SK-N-SH (cell line): ENCODE results near the gene MDM1. TPM values are rescaled to one million over a fixed set of nuclear protein-coding genes. Genes with fewer than 3 reads are reported as not detected.

ENCODE experiments used
- CTCF ChIA-PET: fragments of 300-600, 350-600 bp; formaldehyde crosslinking; extraction: SDS; loops from one replicate; lab custom pipeline; 2021; lab: Yijun Ruan, JAX
- POLR2A ChIA-PET: fragments of 350-600 bp; sonication (Branson Sonifier 250); formaldehyde crosslinking; extraction: SDS; loops from one replicate; lab custom pipeline; 2020; ENCODE audit warnings: antibody characterized with exemption, inconsistent platforms; lab: Yijun Ruan, JAX
- DNase-seq: peaks from one replicate; pipeline ENCODE4 v3.0.0; 2012
- H2AFZ ChIP-seq: fragments of 200-600 bp; sonication (generic); 2 replicates; pipeline ENCODE4 v1.8.1; 2016; ENCODE audit warnings: antibody characterized with exemption, mild to moderate bottlenecking, low read depth
- H3F3A ChIP-seq: fragments of 200-600 bp; sonication (generic); replicated peaks from 2 replicates; pipeline ENCODE3; 2016; ENCODE audit warnings: antibody characterized with exemption, mild to moderate bottlenecking; ENCODE audit not compliant: insufficient read depth
- H3K27ac ChIP-seq, 2 experiments: fragments of 200-500 bp in 1 of 2; fragments of 200-600 bp in 1 of 2; sonication (Bioruptor generic) in 1 of 2; sonication (generic), shearing (Covaris generic) in 1 of 2; 2 replicates each; pipeline versions ENCODE4 v1.5.1 to v1.6.1; 2014 to 2016; ENCODE audit warnings: low read depth in 2 of 2, inconsistent platforms in 1 of 2, low read length in 1 of 2, mild to moderate bottlenecking in 1 of 2, mixed read lengths in 1 of 2
- H3K27me3 ChIP-seq: fragments of 200-600 bp; sonication (generic), shearing (Covaris generic); 2 replicates; pipeline ENCODE4 v1.6.1; 2016; ENCODE audit warnings: mixed run types; ENCODE audit not compliant: insufficient read depth
- H3K36me3 ChIP-seq, 2 experiments: fragments of 200-500 bp in 1 of 2; fragments of 200-600 bp in 1 of 2; sonication (Bioruptor generic) in 1 of 2; sonication (generic) in 1 of 2; replicated peaks in 1 of 2; 2 replicates each; pipeline versions ENCODE3 to v1.5.1; 2014 to 2016; ENCODE audit warnings: low read length in 1 of 2, mild to moderate bottlenecking in 1 of 2; ENCODE audit not compliant: insufficient read depth in 2 of 2, control insufficient read depth in 1 of 2
- H3K4me1 ChIP-seq, 2 experiments: fragments of 200-500 bp in 1 of 2; fragments of 200-600 bp in 1 of 2; sonication (Bioruptor generic) in 1 of 2; sonication (generic), shearing (Covaris generic) in 1 of 2; 2 replicates each; pipeline versions ENCODE4 v1.5.1 to v1.6.1; 2014 to 2016; ENCODE audit warnings: low read depth in 1 of 2, low read length in 1 of 2, mixed run types in 1 of 2; ENCODE audit not compliant: insufficient read depth in 2 of 2, control insufficient read depth in 1 of 2
- H3K4me2 ChIP-seq: fragments of 200-600 bp; sonication (generic), shearing (Covaris generic); 2 replicates; pipeline ENCODE4 v1.6.1; 2017; ENCODE audit warnings: mixed run types
- H3K4me3 ChIP-seq, 2 experiments: fragments of 200-500 bp in 1 of 2; fragments of 200-600 bp in 1 of 2; sonication (Bioruptor generic) in 1 of 2; sonication (generic), shearing (Covaris generic) in 1 of 2; 2 replicates each; pipeline versions ENCODE4 v1.5.1 to v1.8.1; 2014 to 2016; ENCODE audit warnings: low read depth in 2 of 2, inconsistent platforms in 1 of 2, low read length in 1 of 2, mild to moderate bottlenecking in 1 of 2, mixed read lengths in 1 of 2, moderate library complexity in 1 of 2
- H3K79me2 ChIP-seq: fragments of 200-600 bp; sonication (generic); 2 replicates; pipeline ENCODE4 v1.8.1; 2017; ENCODE audit warnings: mild to moderate bottlenecking; ENCODE audit not compliant: insufficient read depth
- H3K9ac ChIP-seq: fragments of 200-600 bp; sonication (generic); 2 replicates; pipeline ENCODE4 v1.6.1; 2017; ENCODE audit warnings: mixed run types
- H3K9me2 ChIP-seq: fragments of 200-600 bp; sonication (generic); 2 replicates; pipeline ENCODE4 v1.6.1; 2017; ENCODE audit warnings: mixed run types
- H3K9me3 ChIP-seq: fragments of 200-600 bp; sonication (generic); 2 replicates; pipeline ENCODE4 v1.6.1; 2017; ENCODE audit warnings: mixed run types, mild to moderate bottlenecking, moderate library complexity
- H4K20me1 ChIP-seq: fragments of 200-600 bp; sonication (generic); 2 replicates; pipeline ENCODE4 v1.6.1; 2017; ENCODE audit warnings: mild to moderate bottlenecking, mixed run types; ENCODE audit not compliant: insufficient read depth
- FOXJ3 ChIP-seq: sonication (generic); formaldehyde crosslinking; IDR thresholded peaks from 2 replicates; pipeline ENCODE4 v1.5.1; 2020; ENCODE audit warnings: mild to moderate bottlenecking, missing genetic modification reagents
- JUND ChIP-seq: IDR thresholded peaks from 2 replicates; pipeline ENCODE4 v1.4.0; 2012
- MEF2A ChIP-seq: IDR thresholded peaks from 2 replicates; pipeline ENCODE4 v1.4.0; 2012; ENCODE audit warnings: low read depth, borderline replicate concordance
- NFIC ChIP-seq: IDR thresholded peaks from 2 replicates; pipeline ENCODE4 v1.4.0; 2012; ENCODE audit warnings: borderline replicate concordance
- NRF1 ChIP-seq: IDR thresholded peaks from 2 replicates; pipeline ENCODE4 v1.6.1; 2012; ENCODE audit warnings: low read depth, mild to moderate bottlenecking, low read length
- WGBS: methylation state at CpG from one replicate; pipeline ENCODE4 v1.1.6; 2017; ENCODE audit warnings: low lambda C conversion rate; 5-methylcytosine and 5-hydroxymethylcytosine counted together
- polyA plus RNA-seq, 3 experiments: library from polyadenylated mRNA; depleted of rRNA; stranded (reverse); fragments of >200 nt; gene quantifications; 2 replicates each; pipeline ENCODE4 v1.2.3, GENCODE V29; 2012
- TF ChIP-seq, protein P1 (sequence below): IDR thresholded peaks from 2 replicates; pipeline ENCODE4 v1.4.0; 2012; ENCODE audit warnings: low read depth, borderline replicate concordance
- TF ChIP-seq, protein P2 (sequence below): IDR thresholded peaks from 2 replicates; pipeline ENCODE4 v1.6.1; 2012; ENCODE audit warnings: mild to moderate bottlenecking, low read depth, low read length, moderate library complexity

Gene MDM1
- polyA plus RNA-seq, 1 of the 3 experiments (the other 2 are of a cell fraction), result 7.4 TPM

DNA sequence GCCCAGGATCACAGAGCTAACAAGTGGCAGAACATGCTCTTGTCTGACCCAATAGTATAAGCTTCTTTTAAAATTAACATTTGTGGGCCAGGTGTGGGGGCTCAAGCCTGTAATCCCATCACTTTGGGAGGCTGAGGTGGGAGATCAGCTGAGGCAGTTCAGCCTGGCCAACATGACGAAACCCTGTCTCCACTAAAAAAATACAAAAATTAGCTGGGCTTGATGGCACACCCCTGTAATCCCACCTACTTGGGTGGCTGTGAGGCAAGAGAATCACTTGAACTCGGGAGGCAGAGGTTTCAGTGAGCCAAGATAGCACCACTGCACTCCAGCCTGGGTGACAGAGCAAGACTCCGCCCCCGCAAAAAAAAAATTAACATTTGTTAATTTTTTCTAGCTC lies 45.8 kb downstream of the MDM1 start:
- no peak overlapping the region for H3K4me2 ChIP-seq
- H3K9ac ChIP-seq, result no peak overlapping the region
- peaks cover 0 to 3% of the 10 kb centered on the region in 2 experiments; a peak in 2 of 4 replicates for H3K4me1 ChIP-seq
- H3K27me3 ChIP-seq, result no peaks in the 10 kb centered on the region
- no peak overlapping the region for H2AFZ ChIP-seq
- no peak for DNase-seq
- H3F3A ChIP-seq, result no peaks in the 10 kb centered on the region
- H3K27ac ChIP-seq, result no peak overlapping the region
- no peaks in the 10 kb centered on the region for H3K36me3 ChIP-seq
- ChIA-PET POLR2A (no interaction called here), CTCF (interaction anchor here (1.1 to 1.2 kb wide), 2 partner anchors 14 to 30 kb away, joined by 3 to 4 read pairs; no protein-coding TSS in a partner anchor)
- TF ChIP-seq MEF2A (no peak), FOXJ3 (no peak), NFIC (no peak), NRF1 (no peak), JUND (no peak)
- TF ChIP-seq, protein P1, sequence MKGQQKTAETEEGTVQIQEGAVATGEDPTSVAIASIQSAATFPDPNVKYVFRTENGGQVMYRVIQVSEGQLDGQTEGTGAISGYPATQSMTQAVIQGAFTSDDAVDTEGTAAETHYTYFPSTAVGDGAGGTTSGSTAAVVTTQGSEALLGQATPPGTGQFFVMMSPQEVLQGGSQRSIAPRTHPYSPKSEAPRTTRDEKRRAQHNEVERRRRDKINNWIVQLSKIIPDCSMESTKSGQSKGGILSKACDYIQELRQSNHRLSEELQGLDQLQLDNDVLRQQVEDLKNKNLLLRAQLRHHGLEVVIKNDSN, result no peak
- TF ChIP-seq, protein P2, sequence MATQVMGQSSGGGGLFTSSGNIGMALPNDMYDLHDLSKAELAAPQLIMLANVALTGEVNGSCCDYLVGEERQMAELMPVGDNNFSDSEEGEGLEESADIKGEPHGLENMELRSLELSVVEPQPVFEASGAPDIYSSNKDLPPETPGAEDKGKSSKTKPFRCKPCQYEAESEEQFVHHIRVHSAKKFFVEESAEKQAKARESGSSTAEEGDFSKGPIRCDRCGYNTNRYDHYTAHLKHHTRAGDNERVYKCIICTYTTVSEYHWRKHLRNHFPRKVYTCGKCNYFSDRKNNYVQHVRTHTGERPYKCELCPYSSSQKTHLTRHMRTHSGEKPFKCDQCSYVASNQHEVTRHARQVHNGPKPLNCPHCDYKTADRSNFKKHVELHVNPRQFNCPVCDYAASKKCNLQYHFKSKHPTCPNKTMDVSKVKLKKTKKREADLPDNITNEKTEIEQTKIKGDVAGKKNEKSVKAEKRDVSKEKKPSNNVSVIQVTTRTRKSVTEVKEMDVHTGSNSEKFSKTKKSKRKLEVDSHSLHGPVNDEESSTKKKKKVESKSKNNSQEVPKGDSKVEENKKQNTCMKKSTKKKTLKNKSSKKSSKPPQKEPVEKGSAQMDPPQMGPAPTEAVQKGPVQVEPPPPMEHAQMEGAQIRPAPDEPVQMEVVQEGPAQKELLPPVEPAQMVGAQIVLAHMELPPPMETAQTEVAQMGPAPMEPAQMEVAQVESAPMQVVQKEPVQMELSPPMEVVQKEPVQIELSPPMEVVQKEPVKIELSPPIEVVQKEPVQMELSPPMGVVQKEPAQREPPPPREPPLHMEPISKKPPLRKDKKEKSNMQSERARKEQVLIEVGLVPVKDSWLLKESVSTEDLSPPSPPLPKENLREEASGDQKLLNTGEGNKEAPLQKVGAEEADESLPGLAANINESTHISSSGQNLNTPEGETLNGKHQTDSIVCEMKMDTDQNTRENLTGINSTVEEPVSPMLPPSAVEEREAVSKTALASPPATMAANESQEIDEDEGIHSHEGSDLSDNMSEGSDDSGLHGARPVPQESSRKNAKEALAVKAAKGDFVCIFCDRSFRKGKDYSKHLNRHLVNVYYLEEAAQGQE, result no peak
- no peaks in the 10 kb centered on the region for H3K9me3 ChIP-seq
- H3K79me2 ChIP-seq, result no peaks in the 10 kb centered on the region
- 85% methylated on average over 3 of the region's 4 CpGs for WGBS
- H3K4me3 ChIP-seq, result no peak overlapping the region
- H4K20me1 ChIP-seq, result no peaks in the 10 kb centered on the region
- no peaks in the 10 kb centered on the region for H3K9me2 ChIP-seq

DNA sequence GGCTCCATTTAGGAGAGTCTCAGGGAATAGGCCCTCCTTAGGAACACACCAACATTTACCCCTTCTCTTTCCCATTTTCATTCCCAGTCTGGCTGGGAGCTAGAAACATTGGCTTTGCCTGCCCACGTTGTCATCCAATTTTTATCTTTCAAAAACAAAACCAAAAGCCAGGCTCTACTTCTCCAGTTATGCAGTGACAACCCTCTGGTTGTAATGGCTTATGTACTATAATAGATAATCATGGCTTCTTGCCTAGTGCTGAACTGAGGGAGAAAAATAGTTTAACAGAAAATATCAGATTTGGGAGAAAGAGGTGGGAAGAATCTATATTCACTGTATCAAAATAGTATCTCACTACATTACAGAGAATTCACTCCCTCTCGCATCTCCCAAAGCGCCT lies 46.6 kb downstream of the MDM1 start:
- ChIA-PET POLR2A (no interaction called here), CTCF (interaction anchor here (1.1 to 1.2 kb wide), 2 partner anchors 15 to 30 kb away, joined by 3 to 4 read pairs; no protein-coding TSS in a partner anchor)
- Histone ChIP-seq H3F3A (no peaks in the 10 kb centered on the region), H2AFZ (no peak overlapping the region), H3K27me3 (no peaks in the 10 kb centered on the region), H3K9me3 (no peaks in the 10 kb centered on the region), H3K9ac (no peak overlapping the region), H3K27ac (no peak overlapping the region), H3K36me3 (no peaks in the 10 kb centered on the region), H4K20me1 (no peaks in the 10 kb centered on the region), H3K4me1 (peaks cover 0 to 3% of the 10 kb centered on the region in 2 experiments; a peak in 2 of 4 replicates), H3K4me3 (no peak overlapping the region), H3K4me2 (no peak overlapping the region), H3K79me2 (no peaks in the 10 kb centered on the region), H3K9me2 (no peaks in the 10 kb centered on the region)
- DNase-seq, result no peak
- no peak for TF ChIP-seq NFIC
- 69% methylated on average over 3 of the region's 3 CpGs for WGBS
